Brain microvascular endothelial cell (primary cell): ENCODE results near the gene CFAP77.

Experiments
- DNase-seq: peaks from one replicate; pipeline ENCODE4 v3.0.0-alpha.2; 2020
- H3K27ac ChIP-seq: fragments of 250-450 bp; sonication (Bioruptor Pico); 2 replicates; pipeline ENCODE4 v1.5.1; 2020; ENCODE audit warnings: mild to moderate bottlenecking, moderate library complexity
- H3K27me3 ChIP-seq: fragments of 250-450 bp; sonication (Bioruptor Pico); replicated peaks from 2 replicates; pipeline ENCODE4 v1.5.1; 2020; ENCODE audit warnings: mild to moderate bottlenecking
- H3K36me3 ChIP-seq: fragments of 250-450 bp; sonication (Bioruptor Pico); replicated peaks from 2 replicates; pipeline ENCODE4 v1.5.1; 2020; ENCODE audit warnings: mild to moderate bottlenecking
- H3K4me3 ChIP-seq: 2 replicates; pipeline ENCODE4 v1.5.1; 2011; ENCODE audit warnings: low read depth, mild to moderate bottlenecking, control low read depth, low read length, moderate library complexity
- CTCF ChIP-seq: IDR thresholded peaks from 2 replicates; pipeline ENCODE4 v1.5.1; 2011; ENCODE audit warnings: low read depth, mild to moderate bottlenecking, moderate library complexity, low read length, control low read depth, inconsistent platforms; ENCODE audit errors: missing control alignments
- in situ Hi-C: cut with HindIII; loops from 2 replicates; pipeline ENCODE4 v1.10.0; 2017; ENCODE audit warnings: low sequenced_read_pairs, low pct_ligation_motif_present

Gene CFAP77

GRCh38 chr9:132409828-132410528, at the start of gene CFAP77:
CFAP77 (plus strand) TSS chr9:132410211; CDS start chr9:132410272, 61 bp downstream.
- peak within 1 kb of the TSS; percentile 58 for H3K4me3 ChIP-seq
- TF ChIP-seq CTCF: no peak
- peak; percentile 29 for DNase-seq
- H3K27me3 ChIP-seq: peaks cover 17% of the 10 kb centered on the region
- in situ Hi-C loops: no loop called here
- no peaks in the 10 kb centered on the region for H3K36me3 ChIP-seq
- H3K27ac ChIP-seq: peak within 1 kb of the TSS; percentile 66

- in situ Hi-C loops: no loop called here
- TF ChIP-seq CTCF: no peak
- Histone ChIP-seq H3K36me3 (no peaks in the 10 kb centered on the region), H3K27ac (no peak overlapping the region), H3K27me3 (no peaks in the 10 kb centered on the region), H3K4me3 (no peak overlapping the region)
- DNase-seq: no peak
Observed at GRCh38 chr9:132364068-132364467, 45.9 kb upstream of the CFAP77 start.

GRCh38 chr9:132365986-132366385, 44.0 kb upstream of the CFAP77 start:
- DNase-seq: no peak
- TF ChIP-seq CTCF: no peak
- Histone ChIP-seq H3K4me3 (no peak overlapping the region), H3K36me3 (no peaks in the 10 kb centered on the region), H3K27ac (no peak overlapping the region), H3K27me3 (no peaks in the 10 kb centered on the region)
- in situ Hi-C loops: no loop called here

GRCh38 chr9:132366481-132366880, 43.5 kb upstream of the CFAP77 start:
- H3K27ac ChIP-seq: no peak overlapping the region
- no peak overlapping the region for H3K4me3 ChIP-seq
- H3K27me3 ChIP-seq: no peaks in the 10 kb centered on the region
- in situ Hi-C loops: no loop called here
- no peak for TF ChIP-seq CTCF
- H3K36me3 ChIP-seq: no peaks in the 10 kb centered on the region
- no peak for DNase-seq

- Histone ChIP-seq H3K36me3 (no peaks in the 10 kb centered on the region), H3K27ac (no peak overlapping the region), H3K27me3 (no peaks in the 10 kb centered on the region), H3K4me3 (no peak overlapping the region)
- in situ Hi-C loops: no loop called here
- TF ChIP-seq CTCF: no peak
- no peak for DNase-seq
Observed at GRCh38 chr9:132367613-132368313, 42.2 kb upstream of the CFAP77 start.

- no peaks in the 10 kb centered on the region for H3K27me3 ChIP-seq
- H3K4me3 ChIP-seq: no peak overlapping the region
- in situ Hi-C loops: no loop called here
- no peaks in the 10 kb centered on the region for H3K36me3 ChIP-seq
- DNase-seq: no peak
- H3K27ac ChIP-seq: no peak overlapping the region
- TF ChIP-seq CTCF: no peak
Observed at GRCh38 chr9:132369421-132369820, 40.6 kb upstream of the CFAP77 start.
